Stimulated activated CD8-positive, alpha-beta memory T cell treated with anti-CD3 and anti-CD28 coated beads, Interleukin-4, amount 100 ng/mL, for 1 hour (primary cell): ENCODE measurements around the gene THOP1.
"Not testable (repeated sequence)": the region's sequence is repeated elsewhere in the genome, so short reads cannot be mapped to it uniquely, and the experiment has no call there.

Source experiments
- DNase-seq, 2 donors: peaks; one replicate each; pipeline ENCODE4 v3.0.0-alpha.2; 2020; ENCODE audit warnings: low read depth in 2 of 2, low spot score in 1 of 2

THOP1 gene

DNA sequence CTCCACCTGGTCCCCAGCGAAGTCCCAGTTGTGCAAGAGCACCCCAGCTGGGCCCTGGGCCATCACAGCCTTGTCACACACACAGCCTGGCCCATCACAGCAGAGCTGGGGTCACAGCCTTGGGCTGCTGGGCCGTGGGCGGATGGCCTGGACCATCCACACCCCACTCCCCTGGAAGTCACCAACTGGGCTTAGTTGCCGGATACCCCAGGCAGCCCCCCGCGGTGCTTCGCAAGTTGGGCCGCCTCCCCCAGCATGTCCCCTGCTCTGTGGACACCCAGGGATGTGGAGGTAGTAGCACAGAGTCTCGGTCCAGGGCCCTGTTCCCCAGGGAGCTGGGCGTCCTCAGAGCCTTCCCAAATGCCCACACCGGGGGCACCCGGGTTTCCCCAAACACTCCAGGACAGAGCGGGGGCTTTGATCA is 29.9 kb downstream of the THOP1 start:
- DNase-seq, result no peak

DNA sequence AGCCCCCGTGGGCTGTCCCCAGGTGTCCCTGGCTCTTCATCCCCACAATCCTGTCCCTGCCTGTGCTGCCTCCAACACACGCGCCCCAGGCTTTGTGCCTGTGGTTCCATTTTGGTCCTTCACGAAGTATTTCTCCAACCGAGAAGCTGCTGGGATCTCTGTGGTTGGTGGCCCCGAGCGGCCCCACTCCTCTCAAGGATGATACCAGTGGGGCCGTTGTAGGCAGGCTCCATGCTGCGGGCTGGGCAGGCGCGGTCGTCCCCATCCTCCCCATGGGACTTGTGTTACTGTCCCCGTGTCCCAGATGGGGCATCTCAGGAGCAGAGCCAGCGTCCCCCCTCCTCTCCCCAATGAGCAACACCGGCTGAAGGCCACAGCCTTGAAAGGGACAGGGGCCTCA is 30.6 kb downstream of the THOP1 start:
- no peak for DNase-seq

DNA sequence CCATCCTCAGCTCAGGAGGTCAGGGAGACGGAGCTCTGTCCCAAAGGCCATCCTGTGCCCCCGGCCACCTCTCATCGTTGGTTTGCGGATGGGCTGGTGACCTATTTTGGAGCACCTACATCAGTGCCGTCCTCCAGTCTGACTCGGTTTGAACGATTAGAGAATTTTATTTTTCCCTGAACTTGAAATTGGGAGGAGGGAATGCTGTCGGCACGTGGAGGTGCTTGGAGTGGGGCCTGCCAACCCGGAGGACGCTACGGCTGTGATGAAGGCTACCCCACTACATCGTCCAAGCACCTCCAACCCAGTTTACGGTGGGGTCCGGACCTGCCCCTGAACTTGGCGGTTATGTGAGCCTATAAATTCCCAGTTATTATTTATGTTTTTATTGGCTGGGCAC is 31.3 kb downstream of the THOP1 start:
- no peak for DNase-seq

DNA sequence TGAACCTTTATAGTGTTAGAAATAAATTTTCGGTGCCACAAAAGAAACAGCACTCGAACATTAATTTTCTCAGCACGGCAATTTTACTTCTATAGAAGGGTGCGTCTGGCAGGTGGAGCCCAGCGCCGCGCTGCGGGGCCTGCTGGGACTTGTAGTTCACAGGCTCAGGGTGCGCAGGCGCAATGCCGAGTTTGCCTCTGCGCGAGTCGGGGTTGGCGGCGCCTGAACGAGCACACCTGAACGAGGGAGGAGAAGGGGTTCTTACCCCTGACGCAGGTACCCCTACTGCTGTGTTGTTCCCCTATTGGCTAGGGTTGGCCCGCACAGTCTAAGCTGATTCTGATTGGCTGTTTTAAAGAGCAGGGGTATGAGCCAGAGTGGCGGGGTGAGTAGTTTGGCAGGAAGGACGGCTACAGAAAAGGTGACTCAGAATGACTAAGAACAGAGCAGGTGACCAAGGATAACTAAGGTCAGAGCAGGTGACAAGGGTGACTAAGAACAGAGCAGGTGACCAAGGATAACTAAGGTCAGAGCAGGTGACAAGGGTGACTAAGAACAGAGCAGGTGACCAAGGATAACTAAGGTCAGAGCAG is 32.0 kb downstream of the THOP1 start:
- not testable (repeated sequence) for DNase-seq

DNA sequence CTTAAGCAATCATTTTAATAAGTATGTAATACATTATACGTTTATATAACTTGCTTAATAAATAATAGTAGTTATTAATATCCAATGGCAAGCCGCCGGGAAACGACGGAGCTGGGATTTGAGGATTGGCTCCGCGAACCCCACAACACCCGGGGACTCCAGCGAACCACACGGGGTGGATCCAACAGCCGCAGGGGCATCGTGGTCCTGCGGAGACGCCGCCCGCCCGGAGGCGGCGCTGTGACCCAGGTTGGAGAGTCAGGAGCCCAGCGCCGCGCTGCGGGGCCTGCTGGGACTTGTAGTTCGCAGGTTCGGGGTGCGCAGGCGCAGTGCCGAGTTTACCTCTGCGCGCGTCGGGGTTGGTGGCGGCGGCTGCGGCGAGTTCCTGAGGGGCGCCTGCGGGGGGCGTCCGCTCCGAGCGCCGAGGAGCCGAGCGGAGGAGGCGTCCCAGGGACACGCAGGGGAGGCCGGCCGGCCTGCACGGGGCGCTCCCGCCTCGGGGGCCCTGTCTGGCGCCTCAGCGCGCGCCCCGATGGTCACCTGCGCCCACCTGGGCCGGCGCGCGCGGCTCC is 34.3 kb downstream of the THOP1 start, which contains the start of gene ZNF554:
TSS of gene ZNF554 (plus strand) at position 329 of the 572 bp plus-strand sequence. CDS start at position 533, 204 bp downstream.
- peak; percentile 97 for DNase-seq

DNA sequence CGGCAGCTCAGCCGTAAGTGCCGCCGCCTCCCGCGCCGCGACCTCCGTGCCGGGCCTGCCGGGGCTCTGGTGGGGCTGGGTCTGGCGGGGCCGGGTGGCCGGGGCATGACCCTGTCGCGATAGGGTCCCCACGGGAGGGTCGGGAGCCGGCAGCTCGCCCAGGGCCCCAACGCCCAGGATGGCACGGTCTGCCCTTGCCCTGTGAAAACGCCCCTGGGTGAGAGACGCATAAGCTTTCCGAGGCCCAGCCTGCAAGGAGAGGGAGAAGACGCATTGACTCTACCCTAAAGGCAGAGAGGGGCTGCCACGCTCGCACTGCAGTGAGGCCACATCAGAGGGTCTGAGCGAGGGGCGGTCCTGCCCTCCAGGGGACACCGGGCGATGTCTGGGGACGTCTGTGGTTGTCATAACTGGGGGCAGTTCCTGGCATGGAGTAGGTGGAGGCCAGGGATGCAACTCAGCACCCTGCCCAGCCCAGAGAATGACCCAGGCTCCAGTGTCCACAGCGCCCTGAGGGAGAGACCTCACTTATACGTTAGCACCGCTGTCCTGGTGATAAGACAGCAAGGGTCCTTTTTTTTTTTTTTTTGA is 34.9 kb downstream of the THOP1 start:
- DNase-seq, result no peak

DNA sequence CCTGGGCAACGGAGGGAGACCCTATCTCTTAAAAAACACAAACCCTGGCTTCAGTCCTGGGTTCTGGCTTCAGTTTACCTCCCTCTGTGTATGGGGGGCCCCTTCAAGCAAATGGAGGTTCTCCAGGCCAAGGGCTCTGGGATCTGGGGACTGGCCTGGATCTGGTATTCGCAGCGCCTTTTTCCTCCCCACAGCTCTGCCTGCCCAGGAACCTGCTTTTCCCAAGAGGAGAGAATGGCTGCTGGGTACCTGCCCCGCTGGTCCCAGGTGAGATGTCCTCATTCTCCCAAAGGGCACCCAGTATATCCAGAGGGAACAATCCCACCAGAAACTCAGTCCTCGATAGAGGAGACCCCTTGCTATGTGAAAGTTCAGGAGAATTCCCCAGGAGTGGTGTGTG is 37.5 kb downstream of the THOP1 start:
- no peak for DNase-seq

DNA sequence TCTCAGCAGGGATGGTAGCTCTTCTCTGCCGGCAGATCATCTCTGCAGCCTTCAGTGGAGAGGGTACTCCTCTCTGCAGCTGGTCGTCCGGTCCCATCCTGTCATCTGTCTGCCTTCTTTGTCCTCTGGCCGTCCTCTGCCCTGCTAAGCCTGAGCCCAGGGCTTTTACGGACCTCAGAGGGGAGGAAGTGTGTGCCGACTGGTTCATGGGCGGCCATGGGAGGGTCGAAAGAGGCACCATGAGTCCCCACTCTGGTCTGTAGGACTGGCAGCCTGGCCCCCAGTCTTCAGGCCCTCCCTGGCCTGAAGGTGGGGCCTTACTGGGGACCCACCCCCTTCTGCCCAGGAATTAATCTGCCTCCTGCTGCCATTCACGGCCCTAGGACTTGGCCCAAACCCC is 38.3 kb downstream of the THOP1 start:
- DNase-seq, result no peak

DNA sequence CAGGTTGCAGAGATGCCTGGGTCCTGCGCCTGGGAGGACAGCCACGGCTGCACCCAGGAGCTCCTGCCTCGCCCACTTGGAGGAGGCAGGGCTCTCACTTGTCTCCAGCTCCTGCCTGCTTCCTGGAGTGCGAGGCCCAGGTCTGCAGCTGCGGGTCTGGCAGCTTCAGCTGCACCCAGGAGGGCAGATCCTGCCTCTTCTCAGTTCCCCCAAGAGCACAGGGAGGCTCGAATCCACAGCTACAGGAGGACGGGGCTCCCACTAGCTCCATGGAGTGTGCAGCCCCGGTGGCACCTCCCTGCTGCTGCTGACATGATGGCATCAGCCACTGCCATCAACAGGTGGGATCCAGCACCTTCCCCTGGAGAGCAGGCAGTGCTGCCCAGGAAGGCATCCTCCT is 38.8 kb downstream of the THOP1 start:
- DNase-seq, result no peak

DNA sequence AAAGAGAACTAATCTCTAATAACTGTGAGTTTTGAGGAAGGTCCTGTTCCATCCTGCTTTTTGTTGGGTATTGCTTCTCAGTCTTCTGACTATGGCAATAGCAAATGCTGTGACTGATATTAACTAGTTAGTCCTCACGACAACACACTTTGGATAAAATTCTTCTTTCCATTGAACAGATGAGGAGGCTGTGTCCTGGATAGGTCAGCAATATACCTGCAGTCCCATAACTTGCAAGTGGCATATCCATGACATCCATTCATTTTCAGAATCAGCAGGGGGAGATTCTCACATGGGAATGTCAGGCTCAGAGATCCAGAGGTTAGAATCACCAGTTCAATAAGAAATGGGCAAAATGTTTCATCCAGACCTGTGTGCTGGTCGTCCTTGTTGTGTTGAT is 41.7 kb downstream of the THOP1 start:
- no peak for DNase-seq

DNA sequence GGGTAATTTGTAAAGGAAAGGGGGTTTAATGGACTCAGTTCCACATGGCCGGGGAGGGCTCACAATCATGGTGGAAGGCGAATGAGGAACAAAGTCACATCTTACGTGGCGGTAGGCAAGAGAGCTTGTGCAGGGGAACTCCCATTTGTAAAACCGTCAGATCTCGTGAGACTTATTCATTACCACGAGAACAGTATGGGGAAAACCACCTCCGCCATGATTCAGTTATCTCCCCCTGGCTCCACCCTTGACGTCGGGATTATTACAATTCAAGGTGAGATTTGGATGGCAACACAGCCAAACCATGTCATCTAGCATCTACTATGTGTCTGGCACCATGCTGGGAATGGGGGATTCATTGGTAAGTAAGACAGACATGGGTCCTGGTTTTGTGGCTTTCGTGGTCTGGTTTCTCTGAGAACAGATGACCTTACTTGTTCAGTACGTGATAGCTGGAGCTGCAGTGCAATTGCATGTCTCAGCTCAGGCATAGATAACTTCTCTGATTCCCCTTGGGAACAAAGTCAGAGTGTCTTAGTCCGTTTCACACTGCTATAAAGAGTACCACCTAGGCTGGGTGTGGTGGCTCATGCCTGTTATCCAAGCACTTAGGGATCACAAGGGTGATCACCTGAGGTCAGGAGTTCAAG is 42.7 kb downstream of the THOP1 start:
- DNase-seq, result no peak

DNA sequence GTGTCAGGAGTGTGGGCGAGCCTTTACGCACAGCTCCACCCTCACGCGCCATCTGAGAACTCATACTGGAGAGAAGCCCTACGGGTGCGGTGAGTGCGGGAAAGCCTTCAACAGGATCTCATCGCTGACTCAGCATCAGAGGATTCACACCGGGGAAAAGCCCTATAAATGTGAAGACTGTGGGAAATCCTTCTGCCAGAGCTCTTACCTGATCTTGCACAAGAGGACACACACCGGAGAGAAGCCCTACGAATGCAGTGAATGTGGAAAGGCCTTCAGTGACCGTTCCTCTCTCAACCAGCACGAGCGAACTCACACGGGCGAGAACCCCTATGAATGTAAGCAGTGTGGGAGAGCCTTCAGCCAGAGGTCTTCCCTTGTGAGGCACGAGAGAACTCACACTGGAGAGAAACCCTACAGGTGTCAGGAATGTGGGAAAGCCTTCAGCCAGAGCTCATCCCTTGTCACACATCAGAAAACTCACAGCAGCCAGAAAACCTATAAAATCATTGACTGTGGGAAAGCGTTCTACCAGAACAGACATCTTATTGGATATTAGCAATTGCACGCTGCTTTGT is 49.1 kb downstream of the THOP1 start:
- DNase-seq, result no peak

DNA sequence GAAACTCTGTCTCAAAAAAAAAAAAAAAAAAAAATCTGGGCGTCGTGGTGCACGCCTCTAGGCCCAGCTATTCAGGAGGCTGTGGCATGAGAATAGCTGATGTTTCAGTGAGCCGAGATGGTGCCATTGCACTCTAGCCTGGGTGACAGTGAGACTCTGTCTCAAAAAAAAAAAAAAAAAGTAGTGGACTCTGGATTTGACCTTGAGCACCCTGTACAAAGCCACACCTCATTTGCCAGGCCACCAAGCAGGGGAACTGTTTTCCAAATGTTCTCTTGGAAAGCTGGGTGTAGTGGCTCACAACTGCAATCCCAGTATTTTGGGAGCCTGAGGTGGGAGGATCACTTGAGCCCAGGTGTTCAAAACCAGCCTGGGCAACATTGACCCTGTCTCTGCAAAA is 52.1 kb downstream of the THOP1 start:
- no peak for DNase-seq

DNA sequence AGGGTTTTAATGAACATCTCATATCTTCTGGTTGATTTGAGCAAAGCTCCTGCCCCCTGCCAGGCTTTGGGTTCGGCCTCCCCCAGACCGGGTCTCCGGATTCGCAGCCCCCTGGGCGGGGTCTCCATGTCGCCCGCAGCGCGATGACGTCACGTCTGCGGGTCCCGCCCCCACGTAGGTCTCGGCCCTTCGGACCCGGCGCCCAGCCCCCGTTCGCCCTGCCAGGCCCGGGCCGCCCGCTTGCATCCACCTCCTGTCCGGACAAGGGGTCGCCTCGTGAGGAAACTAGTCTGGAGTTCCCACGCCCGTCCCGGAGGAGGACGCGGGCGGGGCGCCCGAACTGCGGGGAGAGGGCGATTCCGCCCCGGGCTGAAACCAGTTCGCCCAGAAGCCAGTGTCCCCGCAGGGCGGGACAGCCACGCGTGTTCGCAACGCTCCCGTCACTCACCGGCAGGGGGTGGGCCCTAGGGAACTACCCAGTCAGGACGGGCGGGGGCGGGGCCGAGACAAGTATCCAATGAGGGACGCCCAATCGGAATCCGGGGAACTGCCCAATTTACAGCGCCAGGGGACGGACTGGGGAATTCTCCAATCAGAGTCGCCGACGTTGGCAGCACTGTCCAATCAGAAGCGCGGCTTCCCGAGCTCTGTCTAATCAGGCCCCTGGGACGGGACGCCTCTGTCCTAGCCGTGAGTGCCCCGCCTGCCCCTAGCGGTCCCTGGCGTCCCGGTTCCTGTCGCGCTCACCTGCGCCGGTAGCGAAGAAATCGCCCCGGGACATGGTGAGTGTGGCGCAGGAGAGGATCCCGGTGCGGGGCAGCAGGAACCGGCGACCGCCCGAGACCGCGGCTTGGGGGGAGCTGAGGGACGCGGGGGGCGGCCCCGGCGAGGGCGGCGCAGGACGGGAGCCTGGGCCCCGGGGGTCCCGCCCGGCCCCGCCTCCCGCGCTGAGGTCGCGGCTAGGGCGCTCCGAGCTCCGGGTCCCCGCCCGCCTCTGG is 55.8 kb downstream of the THOP1 start, which contains the start of gene ZNF555:
TSS of gene ZNF555 (plus strand) at position 682 of the 998 bp plus-strand sequence. CDS start at position 780, 98 bp downstream.
- DNase-seq, result peak; percentile 97 to 98

DNA sequence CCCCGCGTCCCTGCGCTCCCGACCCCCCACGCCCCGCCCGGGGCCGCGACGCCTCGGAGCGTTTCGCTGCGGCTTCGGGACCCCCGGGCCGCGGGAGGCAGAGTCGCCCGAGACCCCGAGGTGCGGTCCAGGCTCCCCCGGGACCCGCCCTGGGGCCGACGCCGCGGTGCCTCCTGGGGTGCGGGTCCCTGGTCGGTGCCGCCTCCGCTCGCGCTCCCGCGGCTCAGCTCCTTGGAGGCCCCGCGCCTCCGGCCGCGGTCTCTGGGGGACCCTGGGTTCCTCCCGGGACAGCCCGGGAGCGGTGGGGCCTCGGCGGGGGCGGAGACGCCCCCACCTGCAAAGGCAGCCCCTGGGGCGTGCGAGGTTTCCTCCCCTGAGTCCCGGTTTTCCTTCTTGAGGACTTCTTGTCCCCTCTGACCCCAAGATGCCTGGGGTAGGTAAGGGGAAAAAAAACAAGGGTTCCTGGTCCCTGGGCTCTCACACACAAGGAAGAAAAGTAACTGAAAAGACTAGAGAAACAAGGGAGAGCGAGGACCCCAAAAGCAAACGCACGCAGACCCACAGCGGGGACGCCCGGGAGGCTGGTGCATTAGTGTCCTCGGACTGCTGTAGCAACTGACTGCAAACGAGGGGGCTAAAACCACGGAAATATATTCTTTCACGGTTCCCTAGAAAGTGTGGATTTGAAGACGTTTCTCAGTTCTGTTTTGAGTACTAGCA is 56.7 kb downstream of the THOP1 start:
- DNase-seq, result no peak

DNA sequence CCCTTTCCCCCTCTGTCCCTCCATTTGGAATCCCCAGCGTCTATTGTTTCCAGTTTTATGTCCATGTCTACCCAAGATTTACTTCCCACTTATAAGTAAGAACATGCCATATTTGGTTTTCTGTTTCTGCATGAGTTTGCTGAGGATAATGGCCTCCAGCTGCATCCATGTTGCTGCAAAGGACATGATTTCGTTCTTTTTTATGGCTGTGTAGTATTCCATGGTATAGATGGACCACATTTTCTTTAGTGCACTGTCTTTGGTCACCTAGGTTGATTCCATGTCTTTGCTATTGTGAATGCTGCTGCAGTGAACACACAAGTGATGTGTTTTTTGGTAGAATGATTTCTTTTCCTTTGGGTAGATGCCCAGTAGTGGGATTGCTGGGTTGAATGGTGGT is 59.8 kb downstream of the THOP1 start:
- no peak for DNase-seq

DNA sequence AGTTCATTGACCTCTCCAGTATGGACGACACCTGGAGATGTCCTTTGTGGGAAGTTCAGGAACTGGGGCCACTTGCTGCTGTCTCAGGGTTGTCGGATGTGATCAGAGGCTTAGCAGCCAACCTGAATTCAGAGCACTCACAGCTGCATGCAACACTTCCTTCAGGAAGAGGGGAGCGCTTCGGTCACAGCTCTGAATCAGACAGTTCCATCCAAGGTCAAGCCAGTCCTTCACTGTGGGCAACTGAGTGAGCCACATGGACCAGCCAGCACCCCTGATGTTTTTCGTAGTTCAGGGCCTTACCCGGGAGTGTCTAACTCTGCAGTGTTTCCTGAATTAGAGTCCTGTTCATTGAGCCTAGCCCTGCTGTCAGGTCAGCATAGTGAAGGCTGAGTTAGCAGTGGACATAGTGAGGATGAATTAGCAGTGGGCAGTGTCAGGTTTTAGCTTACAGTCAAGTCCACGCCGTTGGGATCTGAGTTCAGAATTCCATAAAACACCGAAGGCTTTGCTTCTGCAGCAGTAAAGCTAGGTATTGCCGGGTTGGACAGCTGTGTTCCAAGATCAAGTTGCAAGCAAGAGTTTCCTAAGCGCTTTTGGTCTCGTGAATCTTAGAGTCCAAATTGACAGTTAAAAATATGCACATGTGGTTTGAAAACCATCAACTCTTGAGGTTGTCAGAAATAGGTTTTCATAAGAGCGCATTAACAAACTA is 61.0 kb downstream of the THOP1 start:
- DNase-seq, result no peak

DNA sequence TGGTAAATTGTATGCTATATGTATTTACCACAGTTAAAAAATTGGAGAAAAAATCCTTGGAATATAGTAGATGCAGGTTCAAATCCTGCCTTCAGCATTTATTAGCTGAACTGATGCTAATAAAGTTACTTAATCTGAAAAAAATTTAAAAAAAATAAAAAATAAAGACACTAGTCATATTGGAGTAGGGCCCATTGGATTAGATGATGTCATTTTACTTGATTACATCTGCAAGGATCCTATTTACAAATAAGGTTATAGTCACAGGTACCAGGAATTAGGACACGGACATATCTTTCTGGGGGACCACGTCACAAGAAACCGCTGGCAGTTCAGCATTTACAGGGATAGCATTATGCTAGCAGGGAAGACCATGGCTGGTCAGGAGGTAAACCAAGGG is 62.2 kb downstream of the THOP1 start:
- DNase-seq, result no peak

DNA sequence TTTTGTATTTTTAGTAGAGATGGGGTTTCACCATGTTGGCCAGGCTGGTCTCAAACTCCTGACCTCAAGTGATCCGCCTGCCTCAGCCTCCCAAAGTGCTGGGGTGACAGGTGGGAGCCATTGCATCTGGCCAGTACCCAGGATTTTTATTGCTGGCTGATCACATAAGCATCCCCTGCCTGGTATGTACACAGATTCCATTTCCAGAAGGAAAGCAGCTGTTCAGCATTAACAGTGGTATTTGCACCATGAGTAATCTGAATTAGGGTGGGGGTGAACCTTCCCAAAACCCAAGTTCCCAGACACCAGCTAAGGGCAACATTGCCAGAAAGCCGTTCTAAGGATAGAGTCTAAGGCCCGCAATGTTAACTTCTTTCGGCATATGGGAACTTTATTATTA is 63.3 kb downstream of the THOP1 start:
- no peak for DNase-seq
